DND-41 (cell line): ENCODE results near the gene KIAA1586.

Experiments
- ATAC-seq: fragments of 200-7000 bp; cut with Tn5 transposase; 3 replicates; pipeline ENCODE4 v1.9.1; 2021; ENCODE audit warnings: low read depth; ENCODE audit not compliant: insufficient read depth
- DNase-seq: peaks from one replicate; pipeline ENCODE4 v3.0.0-alpha.2; 2020
- H2AFZ ChIP-seq: 2 replicates; pipeline ENCODE4 v1.6.0; 2012; ENCODE audit warnings: low read depth, low read length
- H3K27ac ChIP-seq: 2 replicates; pipeline ENCODE4 v1.5.1; 2012; ENCODE audit warnings: low read length, inconsistent platforms
- H3K27me3 ChIP-seq: fragments of 200-600 bp; sonication (generic); 2 replicates; pipeline ENCODE4 v1.6.0; 2012; ENCODE audit warnings: low read length, mild to moderate bottlenecking, inconsistent platforms; ENCODE audit not compliant: insufficient read depth, poor library complexity
- H3K36me3 ChIP-seq: 2 replicates; pipeline ENCODE4 v1.5.1; 2012; ENCODE audit warnings: low read length, inconsistent platforms; ENCODE audit not compliant: insufficient read depth
- H3K4me1 ChIP-seq: 2 replicates; pipeline ENCODE4 v1.5.1; 2012; ENCODE audit warnings: mild to moderate bottlenecking, low read length; ENCODE audit not compliant: insufficient read depth
- H3K4me2 ChIP-seq: 2 replicates; pipeline ENCODE4 v1.6.0; 2012; ENCODE audit warnings: mild to moderate bottlenecking, moderate library complexity, low read length, inconsistent platforms; ENCODE audit not compliant: insufficient read depth
- H3K4me3 ChIP-seq, 2 experiments: fragments of 200-600 bp in 1 of 2; shearing (Covaris generic) in 1 of 2; 2 replicates each; pipeline ENCODE4 v1.5.1; 2012 to 2016; ENCODE audit warnings: inconsistent platforms in 2 of 2, low read length in 2 of 2, mild to moderate bottlenecking in 2 of 2, low read depth in 1 of 2, moderate library complexity in 1 of 2
- H3K79me2 ChIP-seq: 2 replicates; pipeline ENCODE4 v1.6.0; 2012; ENCODE audit warnings: low read length, inconsistent platforms; ENCODE audit not compliant: insufficient read depth
- H3K9ac ChIP-seq: 2 replicates; pipeline ENCODE4 v1.6.0; 2012; ENCODE audit warnings: low read depth, mild to moderate bottlenecking, inconsistent platforms, low read length, moderate library complexity
- H3K9me3 ChIP-seq: 2 replicates; pipeline ENCODE4 v1.5.1; 2012; ENCODE audit warnings: low read length, moderate library complexity, mild to moderate bottlenecking, inconsistent platforms; ENCODE audit not compliant: insufficient read depth, severe bottlenecking
- H4K20me1 ChIP-seq: 2 replicates; pipeline ENCODE4 v1.6.0; 2012; ENCODE audit warnings: low read length; ENCODE audit not compliant: insufficient read depth
- EZH2 ChIP-seq: IDR thresholded peaks from 3 replicates; pipeline ENCODE4 v1.6.1; 2012; ENCODE audit warnings: borderline replicate concordance, low read depth, mild to moderate bottlenecking, moderate library complexity, low read length, inconsistent platforms; ENCODE audit not compliant: severe bottlenecking
- TF ChIP-seq, protein P1 (sequence below): IDR thresholded peaks from 2 replicates; pipeline ENCODE4 v1.5.1; 2012; ENCODE audit warnings: borderline replicate concordance, low read length, moderate library complexity, mild to moderate bottlenecking; ENCODE audit not compliant: poor library complexity, severe bottlenecking; ENCODE audit errors: extremely low read depth

The KIAA1586 gene

DNA sequence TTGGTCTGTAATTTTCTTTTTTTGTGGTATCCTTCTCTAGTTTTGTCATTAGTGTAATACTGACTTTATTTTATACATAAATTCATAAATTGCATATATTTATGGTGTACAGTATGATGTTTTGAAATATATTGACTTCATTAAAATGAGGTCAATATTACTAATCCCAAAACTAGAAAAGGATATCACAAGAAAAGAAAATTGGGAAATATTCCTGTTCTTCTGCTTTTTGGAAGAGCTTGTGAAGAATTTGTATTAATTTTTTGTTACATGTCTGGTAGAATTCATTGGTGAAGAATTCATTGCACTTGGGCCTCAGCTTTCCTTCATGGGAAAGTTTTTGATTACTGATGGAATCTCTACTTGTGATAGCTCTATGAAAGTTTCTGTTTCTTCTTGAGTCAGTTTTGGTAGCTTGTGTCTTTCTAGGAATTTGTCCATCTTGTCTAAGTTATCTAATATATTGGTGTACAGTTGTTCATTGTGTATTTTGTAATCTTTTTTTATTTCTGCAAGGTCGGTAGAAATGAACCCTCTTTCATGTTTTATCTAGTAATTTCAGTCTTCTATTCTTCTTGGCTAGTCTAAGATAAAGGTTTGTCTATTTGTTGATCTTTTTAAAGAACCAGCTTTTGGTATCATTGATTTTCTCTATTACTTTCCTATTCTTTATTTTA lies 32.2 kb downstream of the KIAA1586 start:
- H3K4me3 ChIP-seq = no peak overlapping the region
- no peak overlapping the region for H3K27ac ChIP-seq
- ATAC-seq (no peak), DNase-seq (no peak)
- no peaks in the 10 kb centered on the region for H3K9me3 ChIP-seq
- TF ChIP-seq, protein P1, sequence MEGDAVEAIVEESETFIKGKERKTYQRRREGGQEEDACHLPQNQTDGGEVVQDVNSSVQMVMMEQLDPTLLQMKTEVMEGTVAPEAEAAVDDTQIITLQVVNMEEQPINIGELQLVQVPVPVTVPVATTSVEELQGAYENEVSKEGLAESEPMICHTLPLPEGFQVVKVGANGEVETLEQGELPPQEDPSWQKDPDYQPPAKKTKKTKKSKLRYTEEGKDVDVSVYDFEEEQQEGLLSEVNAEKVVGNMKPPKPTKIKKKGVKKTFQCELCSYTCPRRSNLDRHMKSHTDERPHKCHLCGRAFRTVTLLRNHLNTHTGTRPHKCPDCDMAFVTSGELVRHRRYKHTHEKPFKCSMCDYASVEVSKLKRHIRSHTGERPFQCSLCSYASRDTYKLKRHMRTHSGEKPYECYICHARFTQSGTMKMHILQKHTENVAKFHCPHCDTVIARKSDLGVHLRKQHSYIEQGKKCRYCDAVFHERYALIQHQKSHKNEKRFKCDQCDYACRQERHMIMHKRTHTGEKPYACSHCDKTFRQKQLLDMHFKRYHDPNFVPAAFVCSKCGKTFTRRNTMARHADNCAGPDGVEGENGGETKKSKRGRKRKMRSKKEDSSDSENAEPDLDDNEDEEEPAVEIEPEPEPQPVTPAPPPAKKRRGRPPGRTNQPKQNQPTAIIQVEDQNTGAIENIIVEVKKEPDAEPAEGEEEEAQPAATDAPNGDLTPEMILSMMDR = no peak
- TF ChIP-seq EZH2 = no peak
- H3K4me2 ChIP-seq = no peak overlapping the region
- no peak overlapping the region for H3K9ac ChIP-seq
- no peaks in the 10 kb centered on the region for H3K27me3 ChIP-seq
- no peak overlapping the region for H2AFZ ChIP-seq
- H3K79me2 ChIP-seq = no peaks in the 10 kb centered on the region
- H4K20me1 ChIP-seq = no peaks in the 10 kb centered on the region
- H3K36me3 ChIP-seq = peaks cover 3% of the 10 kb centered on the region; the same call in 1 of the 2 replicates
- H3K4me1 ChIP-seq = no peaks in the 10 kb centered on the region

DNA sequence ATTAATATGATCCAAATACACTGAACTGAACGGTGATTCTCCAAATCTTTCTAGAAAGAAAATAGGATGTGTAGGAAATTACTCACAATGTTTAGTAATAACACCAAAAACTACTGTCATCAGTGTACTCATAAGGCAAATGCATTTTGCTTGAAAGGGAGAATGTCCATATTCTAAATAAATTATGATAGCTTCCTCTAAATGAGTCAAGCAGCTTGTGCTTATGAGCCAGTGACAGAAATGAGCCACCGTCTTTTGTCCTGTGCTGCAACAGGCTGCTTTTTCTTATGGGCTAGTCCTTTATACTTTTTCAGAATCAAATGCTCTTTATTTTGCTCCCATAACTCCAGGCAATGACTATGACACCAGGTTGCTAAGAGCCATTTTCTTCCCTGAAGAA lies 39.0 kb downstream of the KIAA1586 start:
- TF ChIP-seq, protein P1 = no peak
- no peak for TF ChIP-seq EZH2
- peaks cover 9% of the 10 kb centered on the region for H3K4me1 ChIP-seq
- H3K4me2 ChIP-seq = no peak overlapping the region
- DNase-seq = no peak
- no peaks in the 10 kb centered on the region for H4K20me1 ChIP-seq
- no peaks in the 10 kb centered on the region for H3K36me3 ChIP-seq
- no peak overlapping the region for H3K27ac ChIP-seq
- H3K9ac ChIP-seq = no peak overlapping the region
- no peak overlapping the region for H2AFZ ChIP-seq
- no peak for ATAC-seq
- H3K79me2 ChIP-seq = peaks cover 2% of the 10 kb centered on the region; the same call in 1 of the 2 replicates
- H3K9me3 ChIP-seq = no peaks in the 10 kb centered on the region
- no peak overlapping the region for H3K4me3 ChIP-seq
- no peaks in the 10 kb centered on the region for H3K27me3 ChIP-seq

DNA sequence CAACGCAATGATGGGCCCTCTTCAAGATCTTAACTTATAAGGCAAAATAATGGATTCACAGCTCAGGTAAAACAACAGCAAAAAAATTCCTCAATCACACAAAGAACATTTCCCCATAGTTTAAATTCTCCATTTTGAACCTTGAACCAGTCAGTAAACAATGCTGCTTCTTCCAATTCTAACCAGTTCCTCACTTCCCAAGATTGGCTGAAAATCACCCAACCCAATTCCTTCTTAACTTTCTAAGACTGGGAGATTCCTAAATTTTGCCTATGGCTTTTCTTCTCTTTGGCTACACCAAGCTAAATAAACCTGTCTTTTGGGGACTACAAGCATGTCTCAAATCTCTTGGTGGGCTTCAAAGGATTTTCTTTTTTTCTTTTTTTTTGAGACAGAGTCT lies 40.4 kb downstream of the KIAA1586 start:
- ATAC-seq = no peak
- Histone ChIP-seq H3K4me1 (peaks cover 15% of the 10 kb centered on the region), H3K79me2 (peaks cover 8% of the 10 kb centered on the region), H2AFZ (no peak overlapping the region), H3K4me2 (no peak overlapping the region), H4K20me1 (peaks cover 5% of the 10 kb centered on the region; the same call in 1 of the 2 replicates), H3K9me3 (no peaks in the 10 kb centered on the region), H3K4me3 (no peak overlapping the region), H3K9ac (no peak overlapping the region), H3K27me3 (no peaks in the 10 kb centered on the region), H3K27ac (no peak overlapping the region), H3K36me3 (peaks cover 5% of the 10 kb centered on the region; the same call in 1 of the 2 replicates)
- TF ChIP-seq EZH2 = no peak
- no peak for DNase-seq

DNA sequence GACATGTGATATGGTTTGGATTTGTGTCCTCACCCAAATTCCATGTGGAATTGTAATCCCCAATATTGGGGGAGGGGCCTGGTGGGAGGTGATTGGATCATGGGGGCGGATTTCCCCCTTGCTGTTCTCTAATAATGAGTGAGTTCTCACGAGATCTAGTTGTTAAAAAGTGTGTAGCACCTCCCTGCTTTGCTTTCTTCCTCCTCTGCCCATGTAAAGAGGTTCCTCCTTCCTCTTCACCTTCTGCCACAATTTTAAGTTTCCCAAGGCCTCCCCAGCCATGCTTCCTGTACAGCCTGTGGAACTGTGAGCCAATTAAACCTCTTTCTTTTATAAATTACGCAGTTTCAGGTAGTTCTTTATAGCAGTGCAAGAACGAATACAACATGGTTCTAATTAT lies 41.4 kb downstream of the KIAA1586 start:
- Histone ChIP-seq H4K20me1 (peaks cover 9% of the 10 kb centered on the region; the same call in 1 of the 2 replicates), H3K9me3 (no peaks in the 10 kb centered on the region), H3K4me3 (no peak overlapping the region), H2AFZ (no peak overlapping the region), H3K36me3 (peaks cover 11% of the 10 kb centered on the region), H3K79me2 (peaks cover 19% of the 10 kb centered on the region), H3K4me2 (no peak overlapping the region), H3K27me3 (no peaks in the 10 kb centered on the region), H3K9ac (no peak overlapping the region), H3K27ac (no peak overlapping the region), H3K4me1 (peaks cover 25% of the 10 kb centered on the region)
- ATAC-seq = no peak
- TF ChIP-seq, protein P1 = no peak
- TF ChIP-seq EZH2 = no peak
- DNase-seq = no peak
